HEK293 (cell line): ENCODE data around the gene THEMIS2.
"Not testable (repeated sequence)": the region's sequence is repeated elsewhere in the genome, so short reads cannot be mapped to it uniquely, and the experiment has no call there.

Experiments used
- CTCF ChIA-PET: fragments of 350-600 bp; formaldehyde crosslinking; extraction: SDS; loops from one replicate; lab custom pipeline; 2021; ENCODE audit warnings: antibody characterized with exemption; lab: Yijun Ruan, JAX
- POLR2A ChIA-PET: fragments of 300-600 bp; formaldehyde crosslinking; extraction: SDS; loops from one replicate; lab custom pipeline; 2020; ENCODE audit warnings: antibody characterized with exemption, inconsistent platforms; lab: Yijun Ruan, JAX
- H3K27ac ChIP-seq: fragments of 200-500 bp; sonication (Bioruptor generic); 2 replicates; pipeline ENCODE4 v1.5.1; 2014; ENCODE audit warnings: low read depth, low read length, control low read depth, inconsistent platforms; ENCODE audit errors: extremely low read depth
- H3K36me3 ChIP-seq, 2 experiments: fragments of 200-500 bp in 1 of 2; sonication (Bioruptor generic) in 1 of 2; 1 replicate in 1 of 2; 2 replicates in 1 of 2; pipeline ENCODE4 v1.5.1; 2014 to 2017; ENCODE audit warnings: inconsistent platforms in 2 of 2, low read length in 2 of 2; ENCODE audit not compliant: control insufficient read depth in 2 of 2, insufficient read depth in 1 of 2
- H3K4me1 ChIP-seq: fragments of 200-500 bp; sonication (Bioruptor generic); 2 replicates; pipeline ENCODE4 v1.5.1; 2014; ENCODE audit warnings: mild to moderate bottlenecking, low read length, inconsistent platforms; ENCODE audit not compliant: control insufficient read depth, insufficient read depth
- H3K4me3 ChIP-seq: 2 replicates; pipeline ENCODE4 v1.5.1; 2011; ENCODE audit warnings: low read depth, mild to moderate bottlenecking, control low read depth, low read length, moderate library complexity
- H3K9me3 ChIP-seq: fragments of 200-500 bp; sonication (Bioruptor generic); 2 replicates; pipeline ENCODE4 v1.5.1; 2014; ENCODE audit warnings: low read depth, low read length, inconsistent platforms; ENCODE audit not compliant: control insufficient read depth, insufficient read depth
- REPIN1 ChIP-seq: fragments of 450-650 bp; formaldehyde crosslinking; IDR thresholded peaks from 2 replicates; pipeline ENCODE4 v1.5.1; 2017; ENCODE audit warnings: missing biosample characterization, missing genetic modification characterization, low read depth
- REST ChIP-seq: fragments of 450-650 bp; formaldehyde crosslinking; IDR thresholded peaks from 2 replicates; pipeline ENCODE4 v1.5.1; 2016; ENCODE audit warnings: missing biosample characterization, missing genetic modification characterization
- WT1 ChIP-seq: fragments of 450-650 bp; formaldehyde crosslinking; IDR thresholded peaks from 2 replicates; pipeline ENCODE4 v1.5.1; 2016; ENCODE audit warnings: missing biosample characterization, missing genetic modification characterization
- ZBTB21 ChIP-seq: fragments of 450-650 bp; formaldehyde crosslinking; IDR thresholded peaks from 2 replicates; pipeline ENCODE4 v1.5.1; 2017; ENCODE audit warnings: missing biosample characterization, missing genetic modification characterization
- ZFP37 ChIP-seq: fragments of 450-650 bp; formaldehyde crosslinking; IDR thresholded peaks from 2 replicates; pipeline ENCODE4 v1.5.1; 2016; ENCODE audit warnings: missing biosample characterization, missing genetic modification characterization
- ZNF10 ChIP-seq: fragments of 450-650 bp; formaldehyde crosslinking; IDR thresholded peaks from 2 replicates; pipeline ENCODE4 v1.5.1; 2017; ENCODE audit warnings: missing biosample characterization, missing genetic modification characterization
- ZNF132 ChIP-seq: fragments of 450-650 bp; formaldehyde crosslinking; IDR thresholded peaks from 2 replicates; pipeline ENCODE4 v1.5.1; 2017; ENCODE audit warnings: missing biosample characterization, missing genetic modification characterization, borderline replicate concordance
- ZNF175 ChIP-seq: fragments of 450-650 bp; formaldehyde crosslinking; IDR thresholded peaks from 2 replicates; pipeline ENCODE4 v1.5.1; 2016; ENCODE audit warnings: missing biosample characterization, missing genetic modification characterization
- ZNF341 ChIP-seq: fragments of 450-650 bp; formaldehyde crosslinking; IDR thresholded peaks from 2 replicates; pipeline ENCODE4; 2016; ENCODE audit warnings: low read depth, missing biosample characterization, missing genetic modification characterization
- ZNF366 ChIP-seq: fragments of 450-650 bp; formaldehyde crosslinking; conservative IDR thresholded peaks from 2 replicates; pipeline ENCODE4 v1.5.1; 2016; ENCODE audit warnings: missing biosample characterization, missing genetic modification characterization
- ZNF391 ChIP-seq: fragments of 450-650 bp; formaldehyde crosslinking; IDR thresholded peaks from 2 replicates; pipeline ENCODE4 v1.5.1; 2016; ENCODE audit warnings: low read depth, missing biosample characterization, missing genetic modification characterization, borderline replicate concordance
- ZNF394 ChIP-seq: fragments of 450-650 bp; formaldehyde crosslinking; IDR thresholded peaks from 2 replicates; pipeline ENCODE4 v1.5.1; 2016; ENCODE audit warnings: missing biosample characterization, missing genetic modification characterization, mild to moderate bottlenecking, moderate library complexity, borderline replicate concordance
- ZNF433 ChIP-seq: fragments of 450-650 bp; formaldehyde crosslinking; IDR thresholded peaks from 2 replicates; pipeline ENCODE4 v1.5.1; 2016; ENCODE audit warnings: missing biosample characterization, missing genetic modification characterization, low read depth
- ZNF571 ChIP-seq: fragments of 450-650 bp; formaldehyde crosslinking; IDR thresholded peaks from 2 replicates; pipeline ENCODE4 v1.5.0; 2017; ENCODE audit warnings: missing biosample characterization, missing genetic modification characterization
- ZNF580 ChIP-seq: fragments of 450-650 bp; formaldehyde crosslinking; IDR thresholded peaks from 2 replicates; pipeline ENCODE4 v1.5.1; 2016; ENCODE audit warnings: missing biosample characterization, missing genetic modification characterization
- ZNF596 ChIP-seq: fragments of 450-650 bp; IDR thresholded peaks from 2 replicates; pipeline ENCODE4 v1.5.0; 2018; ENCODE audit warnings: missing biosample characterization, mild to moderate bottlenecking, missing genetic modification characterization, moderate library complexity
- ZNF677 ChIP-seq: fragments of 450-650 bp; IDR thresholded peaks from 2 replicates; pipeline ENCODE4 v1.5.0; 2018; ENCODE audit warnings: missing biosample characterization, mild to moderate bottlenecking, missing genetic modification characterization, moderate library complexity
- ZSCAN16 ChIP-seq: fragments of 450-650 bp; formaldehyde crosslinking; IDR thresholded peaks from 2 replicates; pipeline ENCODE4 v1.5.1; 2016; ENCODE audit warnings: missing biosample characterization, missing genetic modification characterization
- TF ChIP-seq, protein P1 (sequence below): fragments of 450-650 bp; formaldehyde crosslinking; conservative IDR thresholded peaks from 2 replicates; pipeline ENCODE4 v1.5.1; 2016; ENCODE audit warnings: low read depth, missing biosample characterization, missing genetic modification characterization
- TF ChIP-seq, protein P2 (sequence below): fragments of 450-650 bp; formaldehyde crosslinking; IDR thresholded peaks from 2 replicates; pipeline ENCODE4 v1.5.1; 2017; ENCODE audit warnings: missing biosample characterization, missing genetic modification characterization

The THEMIS2 gene

GRCh38 chr1:27824411-27824810 lies 47.9 kb upstream of the THEMIS2 start (continued):
- TF ChIP-seq REST (tag by site-specific recombination) (no peak), ZNF596 (tag by site-specific recombination) (no peak), ZNF580 (tag by site-specific recombination) (no peak), ZNF677 (tag by site-specific recombination) (no peak)

GRCh38 chr1:27829339-27829960 lies 42.9 kb upstream of the THEMIS2 start:
- CTCF ChIA-PET, H3K27ac ChIP-seq, H3K4me1 ChIP-seq, H3K4me3 ChIP-seq, H3K9me3 ChIP-seq: not testable (repeated sequence)
- POLR2A ChIA-PET: interaction anchor here (0.7 to 2.5 kb wide), 6 partner anchors 10 to 213 kb away, joined by 3 to 51 read pairs (median 6); partner anchors contain the start of gene STX12
- H3K36me3 ChIP-seq: peaks cover 9 to 24% of the 10 kb centered on the region in 2 experiments

DNA sequence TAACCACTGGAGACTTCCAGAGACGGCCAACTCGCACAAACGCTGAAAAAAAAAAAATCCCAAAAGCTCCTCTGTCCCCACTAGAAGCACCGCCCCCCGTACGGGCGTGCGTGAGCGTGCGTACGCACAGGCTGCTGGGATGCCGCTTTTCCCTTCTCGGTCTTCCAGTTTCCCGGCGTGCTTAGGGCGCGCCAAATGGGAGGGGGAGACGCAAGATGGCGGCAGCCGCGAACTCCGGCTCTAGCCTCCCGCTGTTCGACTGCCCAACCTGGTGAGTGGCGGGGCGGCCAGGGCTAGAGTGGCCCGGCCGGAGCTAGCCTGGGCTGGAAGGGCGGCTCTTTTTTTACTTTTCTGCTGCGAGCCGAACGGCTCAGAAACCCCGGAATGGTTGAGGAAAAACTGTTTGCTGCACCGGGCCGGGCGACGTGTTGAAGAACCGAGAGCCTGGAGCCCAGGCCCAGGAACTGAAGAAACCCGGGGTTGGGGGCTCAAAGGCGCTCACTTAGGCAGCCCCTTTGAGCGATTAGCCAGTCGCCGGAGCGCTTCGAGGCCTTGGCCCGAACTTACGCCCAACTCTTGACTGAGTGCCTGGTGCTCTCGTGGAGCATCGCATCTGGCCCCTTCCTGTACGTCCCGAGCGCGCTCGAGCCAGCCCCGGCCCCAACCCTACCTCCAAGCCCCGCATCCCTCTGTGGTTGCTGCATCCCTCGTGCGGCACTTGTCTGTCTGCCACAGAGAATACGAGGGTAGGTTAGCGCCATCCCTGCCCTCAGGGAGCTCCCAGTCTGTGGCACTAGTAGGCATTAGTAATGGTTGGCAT lies 41.5 kb upstream of the THEMIS2 start, which contains the start of gene PPP1R8:
Gene PPP1R8 (plus strand): TSS at position 162 of the 820 bp plus-strand sequence. CDS start 54 bp downstream, at position 216.
- ChIA-PET CTCF (interaction anchor here (0.6 to 1.2 kb wide), 5 partner anchors 10 to 222 kb away, joined by 3 to 4 read pairs (median 3); no protein-coding TSS in a partner anchor), POLR2A (interaction anchor here (0.6 to 2.5 kb wide), 19 partner anchors 11 to 538 kb away, joined by 3 to 51 read pairs (median 4); partner anchors contain the start of genes AHDC1, ATP5IF1, FAM76A and IFI6)
- peak within 1 kb of the TSS; percentile 70 for H3K27ac ChIP-seq
- 0 out of 2 replicates have a peak, but pooled peaks cover 2% of the 10 kb centered on the region for H3K4me1 ChIP-seq
- no peaks in the 10 kb centered on the region for H3K9me3 ChIP-seq
- H3K36me3 ChIP-seq: peaks cover 12 to 38% of the 10 kb centered on the region in 2 experiments
- peak within 1 kb of the TSS; percentile 86 for H3K4me3 ChIP-seq
- TF ChIP-seq WT1 (no peak), ZNF433 (no peak), ZNF571 (no peak), ZNF394 (peak; percentile 61), ZNF341 (peak; percentile 79), ZNF132 (tag by site-specific recombination) (no peak), ZNF366 (tag by site-specific recombination) (no peak), ZBTB21 (tag by site-specific recombination) (no peak), ZNF175 (tag by site-specific recombination) (no peak), ZNF391 (tag by site-specific recombination) (no peak), REPIN1 (tag by site-specific recombination) (no peak), ZFP37 (tag by site-specific recombination) (0 out of 2 replicates have a peak, but pooled peaks have one; percentile 69), ZNF10 (tag by site-specific recombination) (0 out of 2 replicates have a peak, but pooled peaks have one; percentile 35), ZSCAN16 (no peak)
- TF ChIP-seq, protein P1, sequence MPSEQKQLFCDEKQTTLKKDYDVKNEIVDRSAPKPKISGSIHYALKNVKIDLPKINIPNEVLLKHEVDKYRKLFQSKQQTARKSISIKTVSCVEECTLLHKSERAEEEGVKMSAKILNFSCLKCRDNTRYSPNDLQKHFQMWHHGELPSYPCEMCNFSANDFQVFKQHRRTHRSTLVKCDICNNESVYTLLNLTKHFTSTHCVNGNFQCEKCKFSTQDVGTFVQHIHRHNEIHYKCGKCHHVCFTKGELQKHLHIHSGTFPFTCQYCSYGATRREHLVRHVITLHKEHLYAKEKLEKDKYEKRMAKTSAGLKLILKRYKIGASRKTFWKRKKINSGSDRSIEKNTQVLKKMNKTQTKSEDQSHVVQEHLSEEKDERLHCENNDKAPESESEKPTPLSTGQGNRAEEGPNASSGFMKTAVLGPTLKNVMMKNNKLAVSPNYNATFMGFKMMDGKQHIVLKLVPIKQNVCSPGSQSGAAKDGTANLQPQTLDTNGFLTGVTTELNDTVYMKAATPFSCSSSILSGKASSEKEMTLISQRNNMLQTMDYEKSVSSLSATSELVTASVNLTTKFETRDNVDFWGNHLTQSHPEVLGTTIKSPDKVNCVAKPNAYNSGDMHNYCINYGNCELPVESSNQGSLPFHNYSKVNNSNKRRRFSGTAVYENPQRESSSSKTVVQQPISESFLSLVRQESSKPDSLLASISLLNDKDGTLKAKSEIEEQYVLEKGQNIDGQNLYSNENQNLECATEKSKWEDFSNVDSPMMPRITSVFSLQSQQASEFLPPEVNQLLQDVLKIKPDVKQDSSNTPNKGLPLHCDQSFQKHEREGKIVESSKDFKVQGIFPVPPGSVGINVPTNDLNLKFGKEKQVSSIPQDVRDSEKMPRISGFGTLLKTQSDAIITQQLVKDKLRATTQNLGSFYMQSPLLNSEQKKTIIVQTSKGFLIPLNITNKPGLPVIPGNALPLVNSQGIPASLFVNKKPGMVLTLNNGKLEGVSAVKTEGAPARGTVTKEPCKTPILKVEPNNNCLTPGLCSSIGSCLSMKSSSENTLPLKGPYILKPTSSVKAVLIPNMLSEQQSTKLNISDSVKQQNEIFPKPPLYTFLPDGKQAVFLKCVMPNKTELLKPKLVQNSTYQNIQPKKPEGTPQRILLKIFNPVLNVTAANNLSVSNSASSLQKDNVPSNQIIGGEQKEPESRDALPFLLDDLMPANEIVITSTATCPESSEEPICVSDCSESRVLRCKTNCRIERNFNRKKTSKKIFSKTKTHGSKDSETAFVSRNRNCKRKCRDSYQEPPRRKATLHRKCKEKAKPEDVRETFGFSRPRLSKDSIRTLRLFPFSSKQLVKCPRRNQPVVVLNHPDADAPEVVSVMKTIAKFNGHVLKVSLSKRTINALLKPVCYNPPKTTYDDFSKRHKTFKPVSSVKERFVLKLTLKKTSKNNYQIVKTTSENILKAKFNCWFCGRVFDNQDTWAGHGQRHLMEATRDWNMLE (tag by site-specific recombination): peak; percentile 44; the same call in 1 of the 2 replicates
- TF ChIP-seq, protein P2, sequence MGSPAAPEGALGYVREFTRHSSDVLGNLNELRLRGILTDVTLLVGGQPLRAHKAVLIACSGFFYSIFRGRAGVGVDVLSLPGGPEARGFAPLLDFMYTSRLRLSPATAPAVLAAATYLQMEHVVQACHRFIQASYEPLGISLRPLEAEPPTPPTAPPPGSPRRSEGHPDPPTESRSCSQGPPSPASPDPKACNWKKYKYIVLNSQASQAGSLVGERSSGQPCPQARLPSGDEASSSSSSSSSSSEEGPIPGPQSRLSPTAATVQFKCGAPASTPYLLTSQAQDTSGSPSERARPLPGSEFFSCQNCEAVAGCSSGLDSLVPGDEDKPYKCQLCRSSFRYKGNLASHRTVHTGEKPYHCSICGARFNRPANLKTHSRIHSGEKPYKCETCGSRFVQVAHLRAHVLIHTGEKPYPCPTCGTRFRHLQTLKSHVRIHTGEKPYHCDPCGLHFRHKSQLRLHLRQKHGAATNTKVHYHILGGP (tag by site-specific recombination): no peak
